Measurements from ENCODE around the gene TNFRSF12A.

- TF ChIP-seq EZH2 (IDR thresholded peaks at IDR 0.05) (no peak), POLR2AphosphoS5 (IDR thresholded peaks at IDR 0.05; ENCODE audit: borderline replicate concordance, low read depth, low read length) (no peak), FOXP2 (optimal IDR thresholded peaks at IDR 0.05; ENCODE audit: control extremely low read depth, extremely low read length, insufficient read depth) (no peak)
Measured at GRCh38 chr16:2983706-2984136, 36.4 kb upstream of the TNFRSF12A start.

All from SK-N-MC (cell line).